ENCODE data around the gene FUCA2.

FUCA2 gene

GRCh38 chr6:143506620-143507019 lies 4.9 kb downstream of the FUCA2 start:
- H3K27me3 ChIP-seq = no peaks in the 10 kb centered on the region
- H3K9me3 ChIP-seq = no peaks in the 10 kb centered on the region
- H3K4me1 ChIP-seq = peaks cover 0 to 21% (median 8%) of the 10 kb centered on the region in 4 donors
- no peak overlapping the region for H3K27ac ChIP-seq
- intact Hi-C loops (cut with DNase I; ENCODE audit: low total_unique reads) = no loop called here
- H3K36me3 ChIP-seq = peaks cover 10 to 37% (median 15%) of the 10 kb centered on the region in 3 donors
- H3K4me3 ChIP-seq = no peak overlapping the region
- no peak for DNase-seq
- TF ChIP-seq CTCF (IDR thresholded peaks at IDR 0.05) = no peak

GRCh38 chr6:143506199-143506598 lies 5.3 kb downstream of the FUCA2 start:
- intact Hi-C loops (cut with DNase I; ENCODE audit: low total_unique reads) = no loop called here
- H3K27me3 ChIP-seq = no peaks in the 10 kb centered on the region
- H3K4me3 ChIP-seq = no peak overlapping the region
- H3K27ac ChIP-seq = no peak overlapping the region
- peaks cover 10 to 39% (median 15%) of the 10 kb centered on the region in 3 donors for H3K36me3 ChIP-seq
- H3K9me3 ChIP-seq = no peaks in the 10 kb centered on the region
- DNase-seq = no peak
- TF ChIP-seq CTCF (IDR thresholded peaks at IDR 0.05) = no peak
- peaks cover 0 to 21% (median 8%) of the 10 kb centered on the region in 4 donors for H3K4me1 ChIP-seq

DNA sequence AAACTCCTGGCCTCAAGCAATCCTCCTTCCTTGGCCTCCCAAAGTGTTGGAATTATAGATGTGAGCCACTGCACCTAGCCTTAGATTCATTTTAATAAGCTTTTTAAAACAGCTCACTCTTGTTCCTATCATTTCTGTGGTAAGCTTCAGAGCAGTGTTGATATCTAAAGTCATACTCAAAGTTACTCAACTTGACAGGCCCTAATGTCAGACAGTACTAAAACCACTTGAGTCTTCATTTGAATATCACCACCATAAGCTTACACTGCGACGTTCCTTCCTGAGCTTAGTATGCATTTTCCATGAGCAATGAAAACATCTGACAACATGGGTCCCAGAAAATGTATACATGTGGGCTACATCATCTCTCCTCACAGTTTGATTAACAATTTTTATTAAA lies 6.0 kb downstream of the FUCA2 start:
- DNase-seq = no peak
- H3K4me3 ChIP-seq = no peak overlapping the region
- intact Hi-C loops (cut with DNase I; ENCODE audit: low total_unique reads) = no loop called here
- H3K4me1 ChIP-seq = peaks cover 0 to 17% (median 5%) of the 10 kb centered on the region in 4 donors
- no peaks in the 10 kb centered on the region for H3K9me3 ChIP-seq
- no peaks in the 10 kb centered on the region for H3K27me3 ChIP-seq
- peaks cover 10 to 45% (median 17%) of the 10 kb centered on the region in 3 donors for H3K36me3 ChIP-seq
- no peak for TF ChIP-seq CTCF (IDR thresholded peaks at IDR 0.05)
- no peak overlapping the region for H3K27ac ChIP-seq

- DNase-seq = no peak
- intact Hi-C loops (cut with DNase I; ENCODE audit: low total_unique reads) = no loop called here
- Histone ChIP-seq H3K36me3 (peaks cover 13 to 49% (median 21%) of the 10 kb centered on the region in 3 donors), H3K27me3 (no peaks in the 10 kb centered on the region), H3K4me1 (peaks cover 0 to 13% (median 2%) of the 10 kb centered on the region in 4 donors), H3K4me3 (no peak overlapping the region), H3K9me3 (no peaks in the 10 kb centered on the region), H3K27ac (no peak overlapping the region)
- no peak for TF ChIP-seq CTCF (IDR thresholded peaks at IDR 0.05)
Observed at GRCh38 chr6:143505111-143505510, 6.4 kb downstream of the FUCA2 start.

- Histone ChIP-seq H3K36me3 (peaks cover 18 to 57% (median 22%) of the 10 kb centered on the region in 3 donors), H3K4me3 (no peak overlapping the region), H3K4me1 (peaks cover 0 to 6% (median 0%) of the 10 kb centered on the region in 4 donors), H3K27me3 (no peaks in the 10 kb centered on the region), H3K27ac (no peak overlapping the region), H3K9me3 (no peaks in the 10 kb centered on the region)
- intact Hi-C loops (cut with DNase I; ENCODE audit: low total_unique reads) = no loop called here
- no peak for DNase-seq
- TF ChIP-seq CTCF (IDR thresholded peaks at IDR 0.05) = no peak
Observed at GRCh38 chr6:143504369-143504768, 7.2 kb downstream of the FUCA2 start.

- intact Hi-C loops (cut with DNase I; ENCODE audit: low total_unique reads) = no loop called here
- Histone ChIP-seq H3K4me3 (no peak overlapping the region), H3K27ac (no peak overlapping the region), H3K36me3 (peaks cover 29 to 68% (median 33%) of the 10 kb centered on the region in 3 donors), H3K4me1 (no peaks in the 10 kb centered on the region), H3K27me3 (no peaks in the 10 kb centered on the region), H3K9me3 (no peaks in the 10 kb centered on the region)
- DNase-seq = no peak
- no peak for TF ChIP-seq CTCF (IDR thresholded peaks at IDR 0.05)
Observed at GRCh38 chr6:143501851-143502250, 9.7 kb downstream of the FUCA2 start.

Measured in tibial artery (tissue), 4 donors.